Natural killer cell (primary cell): ENCODE measurements around the gene EIF2AK2. TPM values are rescaled to one million over a fixed set of nuclear protein-coding genes. Genes with fewer than 3 reads are reported as not detected.
A peak's percentile ranks its signal among the peaks of the same experiment; 100 is the strongest.

ENCODE experiments used
- ATAC-seq, 3 donors: fragments of 150-1000 bp in 2 of 3; fragments of 200-7000 bp in 1 of 3; cut with Tn5 transposase; 1 replicate in 1 of 3; 2 replicates in 2 of 3; pipeline ENCODE4 v1.10.0; 2021; ENCODE audit warnings: mild to moderate bottlenecking in 2 of 3, moderate library complexity in 2 of 3
- DNase-seq, 2 donors: peaks; one replicate each; pipeline versions ENCODE4 v3.0.0 to v3.0.0-alpha.2; 2013 to 2021; ENCODE audit warnings: mixed read lengths in 1 of 2
- H3K27ac ChIP-seq: one replicate; pipeline ENCODE4 v1.5.1; 2013; ENCODE audit warnings: mild to moderate bottlenecking, low read length
- H3K27me3 ChIP-seq: one replicate; pipeline ENCODE4 v1.6.1; 2013; ENCODE audit warnings: low read length; ENCODE audit not compliant: control insufficient read depth, insufficient read depth
- H3K36me3 ChIP-seq: one replicate; pipeline ENCODE4 v1.6.1; 2013; ENCODE audit warnings: low read length; ENCODE audit not compliant: control insufficient read depth, insufficient read depth
- H3K4me1 ChIP-seq: one replicate; pipeline ENCODE4 v1.6.1; 2013; ENCODE audit warnings: low read length; ENCODE audit not compliant: control insufficient read depth, insufficient read depth
- H3K4me3 ChIP-seq: one replicate; pipeline ENCODE4 v1.5.1; 2013; ENCODE audit warnings: low read length
- H3K9me3 ChIP-seq: one replicate; pipeline ENCODE4 v1.6.1; 2013; ENCODE audit warnings: low read length; ENCODE audit not compliant: control insufficient read depth, insufficient read depth
- H3K27ac Mint-ChIP-seq, 2 donors: one replicate each; pipeline ENCODE4 v1.8.0; 2022; ENCODE audit warnings: mild to moderate bottlenecking in 2 of 2, mixed read lengths in 2 of 2, moderate library complexity in 1 of 2
- H3K27me3 Mint-ChIP-seq, 2 donors: one replicate each; pipeline ENCODE4 v1.8.0; 2022; ENCODE audit warnings: low read depth in 2 of 2, mixed read lengths in 2 of 2
- H3K36me3 Mint-ChIP-seq: one replicate; pipeline ENCODE4 v1.8.0; 2022; ENCODE audit warnings: mixed read lengths
- H3K4me1 Mint-ChIP-seq, 2 donors: one replicate each; pipeline ENCODE4 v1.8.0; 2022; ENCODE audit warnings: mixed read lengths in 2 of 2
- H3K4me3 Mint-ChIP-seq: one replicate; pipeline ENCODE4 v1.8.0; 2022; ENCODE audit warnings: mild to moderate bottlenecking, moderate library complexity, mixed read lengths
- H3K9me3 Mint-ChIP-seq, 2 donors: one replicate each; pipeline ENCODE4 v1.8.0; 2022; ENCODE audit warnings: mixed read lengths in 2 of 2
- WGBS: methylation state at CpG from one replicate; pipeline ENCODE4 v1.1.7; 2013; ENCODE audit warnings: missing lambda C conversion rate; ENCODE audit not compliant: insufficient coverage; 5-methylcytosine and 5-hydroxymethylcytosine counted together
- intact Hi-C: fragments of 100-400 bp; cut with micrococcal nuclease; formaldehyde crosslinking; loops from one replicate; pipeline ENCODE4 v1.14.2; 2022
- total RNA-seq, 4 donors: library from RNA; stranded (reverse); fragments of 120-200 nt in 1 of 4; gene quantifications; one replicate each; pipeline versions ENCODE4 v1.2.3 to v1.2.4, GENCODE V29; 2013 to 2022
- TF ChIP-seq, protein P1 (sequence below): fragments of 200-600 bp; IDR thresholded peaks from one replicate; pipeline ENCODE4 v1.8.0; 2022; ENCODE audit warnings: antibody characterized with exemption

EIF2AK2 gene
- total RNA-seq, 3 donors from 2014 or later (not counting 1 experiment from before 2014, with no cell fraction given): 29.9 to 47.3 (median 43.9) TPM

DNA sequence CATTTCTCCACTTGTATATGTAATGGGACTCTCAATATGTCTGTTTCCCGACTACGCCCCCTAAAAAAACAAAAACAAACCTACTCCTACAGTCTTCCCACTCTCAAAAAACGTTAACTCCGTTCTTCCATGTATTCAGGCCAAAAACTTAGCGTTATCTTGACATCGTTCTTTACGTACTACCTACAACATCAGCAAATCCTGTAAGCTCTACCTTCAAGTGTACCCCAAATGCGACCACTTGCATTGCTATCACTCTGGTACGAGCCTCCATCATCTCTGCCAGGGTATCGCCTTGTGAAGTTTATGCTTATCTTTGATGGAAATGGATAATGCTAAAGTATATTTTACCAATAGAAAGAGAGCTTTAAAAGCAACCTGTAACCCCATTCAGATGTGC lies 72.0 kb downstream of the EIF2AK2 start:
- peak overlapping the region; percentile 85 for H3K4me3 ChIP-seq
- Mint-ChIP-seq H3K27ac (no peak overlapping the region), H3K4me1 (peaks cover 34 to 37% of the 10 kb centered on the region in 2 donors), H3K27me3 (no peaks in the 10 kb centered on the region), H3K9me3 (no peaks in the 10 kb centered on the region), H3K36me3 (peaks cover 12% of the 10 kb centered on the region), H3K4me3 (no peak overlapping the region)
- intact Hi-C loops: loop anchor here (10.0 kb wide), 2 partner anchors 150 to 280 kb away; partner anchors contain the start of genes CEBPZ and NDUFAF7
- no peaks in the 10 kb centered on the region for H3K27me3 ChIP-seq
- H3K9me3 ChIP-seq: no peaks in the 10 kb centered on the region
- peaks cover 22% of the 10 kb centered on the region for H3K36me3 ChIP-seq
- H3K27ac ChIP-seq: peak overlapping the region; percentile 70
- H3K4me1 ChIP-seq: peaks cover 22% of the 10 kb centered on the region
- WGBS: 0% methylated on average over 7 of the region's 10 CpGs
- peak in 2 of 3 donors; percentile 1 to 2 for ATAC-seq
- no peak for DNase-seq
- TF ChIP-seq, protein P1, sequence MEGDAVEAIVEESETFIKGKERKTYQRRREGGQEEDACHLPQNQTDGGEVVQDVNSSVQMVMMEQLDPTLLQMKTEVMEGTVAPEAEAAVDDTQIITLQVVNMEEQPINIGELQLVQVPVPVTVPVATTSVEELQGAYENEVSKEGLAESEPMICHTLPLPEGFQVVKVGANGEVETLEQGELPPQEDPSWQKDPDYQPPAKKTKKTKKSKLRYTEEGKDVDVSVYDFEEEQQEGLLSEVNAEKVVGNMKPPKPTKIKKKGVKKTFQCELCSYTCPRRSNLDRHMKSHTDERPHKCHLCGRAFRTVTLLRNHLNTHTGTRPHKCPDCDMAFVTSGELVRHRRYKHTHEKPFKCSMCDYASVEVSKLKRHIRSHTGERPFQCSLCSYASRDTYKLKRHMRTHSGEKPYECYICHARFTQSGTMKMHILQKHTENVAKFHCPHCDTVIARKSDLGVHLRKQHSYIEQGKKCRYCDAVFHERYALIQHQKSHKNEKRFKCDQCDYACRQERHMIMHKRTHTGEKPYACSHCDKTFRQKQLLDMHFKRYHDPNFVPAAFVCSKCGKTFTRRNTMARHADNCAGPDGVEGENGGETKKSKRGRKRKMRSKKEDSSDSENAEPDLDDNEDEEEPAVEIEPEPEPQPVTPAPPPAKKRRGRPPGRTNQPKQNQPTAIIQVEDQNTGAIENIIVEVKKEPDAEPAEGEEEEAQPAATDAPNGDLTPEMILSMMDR: no peak

DNA sequence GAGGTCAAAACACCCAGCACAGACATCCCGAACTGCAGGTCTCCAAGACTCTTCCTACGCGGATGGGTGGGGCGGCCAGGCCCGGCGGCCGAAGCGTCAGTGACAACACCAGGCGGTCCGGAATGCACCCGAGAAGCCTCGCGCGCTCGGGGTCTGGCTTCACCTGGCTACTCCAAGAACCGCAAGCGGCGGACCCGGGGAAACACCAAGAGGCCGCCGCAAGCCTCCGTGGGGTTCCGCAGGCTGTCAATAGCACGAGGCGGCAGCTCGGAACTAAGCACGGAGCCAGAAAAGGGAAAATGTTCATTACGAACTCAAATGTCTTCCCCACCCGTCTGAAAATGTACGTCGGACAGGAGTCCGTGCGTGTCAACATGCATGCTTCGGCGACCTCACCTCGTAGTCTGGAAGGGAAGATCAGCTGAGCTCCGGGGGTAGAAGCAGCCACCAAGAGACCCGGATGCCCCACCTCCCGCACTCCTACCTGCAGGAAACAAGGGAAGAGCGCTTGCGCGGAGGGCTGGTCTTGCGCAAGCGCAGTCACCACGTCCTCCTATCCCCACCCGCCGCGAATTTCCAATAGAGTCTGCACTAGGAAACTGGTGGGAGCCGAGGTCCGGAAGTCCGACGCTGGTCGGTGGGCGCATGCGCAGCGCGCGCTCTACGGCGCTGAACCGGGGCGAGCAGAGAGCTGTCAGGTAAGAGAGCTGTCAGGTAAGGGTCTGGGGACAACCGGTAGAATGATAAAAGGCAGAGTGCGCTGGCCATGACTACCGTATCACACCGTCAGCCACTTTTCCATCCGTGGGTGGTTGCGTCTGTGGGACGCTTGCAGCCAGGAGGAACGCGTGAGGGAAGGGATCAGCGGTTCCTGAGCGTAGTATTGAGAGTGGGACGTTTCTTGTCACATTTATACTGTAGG lies 72.6 kb downstream of the EIF2AK2 start, which contains the start of the genes GPATCH11 and HEATR5B:
GPATCH11 (plus strand) TSS at position 646 of the 922 bp plus-strand sequence. CDS start 3,864 bp downstream, outside the sequence.
HEATR5B (minus strand) TSS at position 500 of the 922 bp plus-strand sequence. CDS start 958 bp downstream, outside the sequence.
- Mint-ChIP-seq H3K4me3 (no peak within 1 kb of the TSS), H3K36me3 (peaks cover 7% of the 10 kb centered on the region), H3K4me1 (peaks cover 39% of the 10 kb centered on the region in 2 donors), H3K27ac (no peak within 1 kb of the TSS), H3K9me3 (no peaks in the 10 kb centered on the region), H3K27me3 (no peaks in the 10 kb centered on the region)
- H3K27ac ChIP-seq: peak within 1 kb of the TSS; percentile 70
- peaks cover 18% of the 10 kb centered on the region for H3K36me3 ChIP-seq
- ATAC-seq: peak; percentile 71 to 80 (median 76)
- no peaks in the 10 kb centered on the region for H3K27me3 ChIP-seq
- H3K4me3 ChIP-seq: peak within 1 kb of the TSS; percentile 85
- peak; percentile 72 to 98 for DNase-seq
- peaks cover 22% of the 10 kb centered on the region for H3K4me1 ChIP-seq
- under 1% methylated on average over 70 of the region's 74 CpGs for WGBS
- no peaks in the 10 kb centered on the region for H3K9me3 ChIP-seq
- intact Hi-C loops: loop anchor here (10.0 kb wide), 2 partner anchors 151 to 279 kb away; partner anchors contain the start of genes CEBPZ and NDUFAF7
- TF ChIP-seq, protein P1: no peak

DNA sequence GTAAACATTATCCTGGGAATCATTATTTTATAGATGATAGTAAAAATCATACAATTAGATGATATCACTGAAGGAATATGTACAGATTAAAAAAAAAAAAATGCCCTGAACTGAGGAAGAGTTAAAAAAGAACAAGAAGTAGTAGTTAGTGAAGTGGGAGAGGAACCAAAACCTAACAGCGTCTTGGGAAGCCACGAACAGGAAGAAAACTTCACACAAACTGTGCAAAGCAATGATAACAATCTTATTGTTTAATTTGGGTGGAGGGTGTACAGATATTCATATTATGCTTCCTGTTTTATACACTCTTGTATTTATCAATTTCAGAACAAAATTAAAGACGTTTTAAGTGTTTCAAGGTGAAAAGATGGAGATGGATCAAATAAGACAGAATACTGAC lies 76.1 kb downstream of the EIF2AK2 start:
- Mint-ChIP-seq H3K4me3 (peak overlapping the region; percentile 88), H3K27me3 (no peaks in the 10 kb centered on the region), H3K4me1 (peaks cover 42 to 43% of the 10 kb centered on the region in 2 donors), H3K9me3 (no peaks in the 10 kb centered on the region), H3K36me3 (peaks cover 27% of the 10 kb centered on the region), H3K27ac (peak overlapping the region in 1 of 2 donors; percentile 92)
- Histone ChIP-seq H3K9me3 (no peaks in the 10 kb centered on the region), H3K36me3 (peaks cover 35% of the 10 kb centered on the region), H3K27ac (peak overlapping the region; percentile 36), H3K27me3 (no peaks in the 10 kb centered on the region), H3K4me3 (no peak overlapping the region), H3K4me1 (peaks cover 21% of the 10 kb centered on the region)
- DNase-seq (peak in 1 of 2 donors; percentile 54), ATAC-seq (no peak)
- TF ChIP-seq, protein P1: no peak
- WGBS: 0% methylated on average over 1 of the region's 3 CpGs
- intact Hi-C loops: loop anchor here (10.0 kb wide), 2 partner anchors 154 to 276 kb away; partner anchors contain the start of genes CEBPZ and NDUFAF7
